Measurements from ENCODE around the gene DEF6. TPM values are rescaled to one million over a fixed set of nuclear protein-coding genes. Genes with fewer than 3 reads are reported as not detected.
A peak's percentile ranks its signal among the peaks of the same experiment; 100 is the strongest.

Gene DEF6
- total and polyA plus RNA-seq, 2 of the 13 experiments (the other 11 are each of a cell fraction or from before 2014, with no cell fraction given), result 5.2 to 10.0 TPM

GRCh38 chr6:35342258-35343091, 44.9 kb downstream of the DEF6 start, which contains the start of gene PPARD (continued):
- TF ChIP-seq AHDC1 (CRISPR knock-in tag; IDR thresholded peaks at IDR 0.05; ENCODE audit: borderline replicate concordance), result no peak; the same call in 1 of the 2 replicates
- peak; percentile 77 for TF ChIP-seq THAP11 (CRISPR knock-in tag; IDR thresholded peaks at IDR 0.05)
- no peak for TF ChIP-seq HNRNPH1 (optimal IDR thresholded peaks at IDR 0.05; ENCODE audit: low read depth, low read length)
- TF ChIP-seq KMT2A (CRISPR knock-in tag; IDR thresholded peaks at IDR 0.05), result peak; percentile 81
- TF ChIP-seq TBL1XR1 (IDR thresholded peaks at IDR 0.05; ENCODE audit: borderline replicate concordance, low read length, partially characterized antibody), result peak; percentile 71
- peak; percentile 97 for TF ChIP-seq LCORL (IDR thresholded peaks at IDR 0.05)
- TF ChIP-seq LCORL (CRISPR knock-in tag; IDR thresholded peaks at IDR 0.05), result peak; percentile 98
- TF ChIP-seq SMAD3 (CRISPR knock-in tag; IDR thresholded peaks at IDR 0.05), result peak; percentile 89; the same call in 1 of the 2 replicates
- peak in 1 of 2 experiments; percentile 15; a peak in 2 of 4 replicates for TF ChIP-seq REST (IDR thresholded peaks at IDR 0.05; ENCODE audit: borderline replicate concordance in 1 of 2, low read depth in 1 of 2, low read length in 2 of 2)
- TF ChIP-seq TFAP4 (IDR thresholded peaks at IDR 0.05; ENCODE audit: borderline replicate concordance, low read depth), result no peak; the same call in 1 of the 2 replicates
- TF ChIP-seq ELF4 (CRISPR knock-in tag; IDR thresholded peaks at IDR 0.05; ENCODE audit: borderline replicate concordance), result no peak
- no peak for TF ChIP-seq CBX2 (IDR thresholded peaks at IDR 0.05; ENCODE audit: low read depth, low read length)
- 0 out of 2 replicates have a peak, but pooled peaks have one; percentile 42 for TF ChIP-seq CBX2 (CRISPR knock-in tag; IDR thresholded peaks at IDR 0.05; ENCODE audit: low read depth)
- no peak for TF ChIP-seq U2AF1 (optimal IDR thresholded peaks at IDR 0.05; ENCODE audit: low read depth, low read length)
- TF ChIP-seq ZNF724P (CRISPR knock-in tag; IDR thresholded peaks at IDR 0.05; ENCODE audit: borderline replicate concordance), result 0 out of 2 replicates have a peak, but pooled peaks have one; percentile 83
- TF ChIP-seq KDM1A (CRISPR knock-in tag; IDR thresholded peaks at IDR 0.05), result peak; percentile 53; the same call in 1 of the 2 replicates
- TF ChIP-seq RELA (CRISPR knock-in tag; IDR thresholded peaks at IDR 0.05), result peak; percentile 79
- peak; percentile 56 for TF ChIP-seq MNT (IDR thresholded peaks at IDR 0.05)

Data from HepG2 (cell line).